Thyroid gland (tissue), 4 donors: ENCODE data around the gene BICRA. TPM values are rescaled to one million over a fixed set of nuclear protein-coding genes. Genes with fewer than 3 reads are reported as not detected.

Experiments used
- DNase-seq, 2 donors: peaks; one replicate each; pipeline ENCODE4 v3.0.0-alpha.2; 2019
- H3K27ac ChIP-seq, 3 donors: fragments of 200-600 bp; sonication (generic); 1 replicate in 2 of 3; 2 replicates in 1 of 3; pipeline ENCODE4 v1.5.1; 2016 to 2019; ENCODE audit warnings: mild to moderate bottlenecking in 1 of 3, moderate library complexity in 1 of 3
- H3K27me3 ChIP-seq: fragments of 200-600 bp; sonication (generic); one replicate; pipeline ENCODE4 v1.5.1; 2019
- H3K36me3 ChIP-seq, 2 donors: fragments of 200-600 bp; sonication (generic); one replicate each; pipeline ENCODE4 v1.5.1; 2016 to 2019
- H3K4me1 ChIP-seq, 2 donors: fragments of 200-600 bp; sonication (generic); one replicate each; pipeline ENCODE4 v1.5.1; 2017 to 2019
- H3K4me3 ChIP-seq, 3 donors: fragments of 200-600 bp; sonication (generic); replicated peaks in 1 of 3; 1 replicate in 2 of 3; 2 replicates in 1 of 3; pipeline ENCODE4 v1.5.1; 2016; ENCODE audit warnings: mild to moderate bottlenecking in 1 of 3
- H3K9me3 ChIP-seq: fragments of 200-600 bp; sonication (generic); one replicate; pipeline ENCODE4 v1.5.1; 2017
- POLR2A ChIP-seq, 2 donors: fragments of 450-650 bp; IDR thresholded peaks; one replicate each; pipeline ENCODE4 v1.6.1; 2017; ENCODE audit warnings: antibody characterized with exemption in 2 of 2, mild to moderate bottlenecking in 2 of 2, moderate library complexity in 1 of 2
- WGBS, 2 donors: methylation state at CpG; one replicate each; pipeline ENCODE4 v1.1.5; 2017; 5-methylcytosine and 5-hydroxymethylcytosine counted together
- intact Hi-C: fragments of 100-400 bp; cut with DNase I; formaldehyde crosslinking; loops from one replicate; pipeline ENCODE4 v1.15.1; 2023
- total RNA-seq, 4 donors: library from RNA; depleted of rRNA; stranded (reverse); fragments of >200 nt; gene quantifications; one replicate each; pipeline ENCODE4 v1.2.3, GENCODE V29; 2016
- TF ChIP-seq, protein P1 (sequence below), 6 experiments: fragments of 200-600 bp in 3 of 6; fragments of 450-650 bp in 3 of 6; sonication (generic) in 3 of 6; IDR thresholded peaks; one replicate each; pipeline ENCODE4 v1.5.1; 2016 to 2019; ENCODE audit warnings: antibody characterized with exemption in 6 of 6, mild to moderate bottlenecking in 2 of 6, inconsistent platforms in 1 of 6, moderate library complexity in 1 of 6

Gene BICRA
- total RNA-seq, 4 donors from 2014 or later, result 5.8 to 15.2 (median 13.2) TPM

DNA sequence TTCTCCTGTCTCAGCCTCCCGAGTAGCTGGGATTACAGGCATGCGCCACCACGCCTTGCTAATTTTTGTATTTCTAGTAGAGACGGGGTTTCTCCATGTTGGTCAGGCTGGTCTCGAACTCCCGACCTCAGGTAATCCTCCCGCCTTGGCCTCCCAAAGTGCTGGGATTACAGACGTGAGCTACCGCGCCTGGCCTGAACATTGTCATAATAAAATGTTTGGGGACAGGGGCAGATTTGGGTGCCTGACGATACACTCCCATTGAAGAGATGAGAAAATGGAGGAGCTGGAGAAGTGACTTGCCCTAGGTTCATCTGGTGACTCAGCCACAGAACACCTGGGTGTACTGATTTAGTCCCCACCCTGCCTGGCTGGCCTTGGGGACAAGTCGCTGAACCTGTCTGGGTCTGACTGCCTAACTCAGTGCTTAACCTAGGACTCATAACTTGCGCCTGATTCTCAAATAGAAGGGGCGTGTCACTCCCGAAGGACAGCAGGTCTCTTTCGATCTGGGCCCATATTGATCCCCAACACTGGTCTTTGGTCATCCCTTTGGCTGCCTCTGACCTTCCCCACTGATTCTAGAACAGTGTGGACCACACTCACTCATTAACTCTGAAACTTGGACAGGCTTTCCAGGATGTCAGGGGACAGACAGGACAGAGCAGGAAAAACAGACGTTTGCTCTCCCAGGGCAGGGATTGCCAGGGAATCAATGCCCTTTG lies 7.6 kb upstream of the BICRA start:
- H3K4me3 ChIP-seq, result peak overlapping the region in 1 of 3 donors; percentile 38
- H3K27ac ChIP-seq, result peak overlapping the region in 1 of 3 donors; percentile 69
- H3K36me3 ChIP-seq, result no peaks in the 10 kb centered on the region
- intact Hi-C loops, result loop anchor here (5.0 kb wide), 1 partner anchor 96 kb away; no protein-coding TSS in a partner anchor
- H3K27me3 ChIP-seq, result no peaks in the 10 kb centered on the region
- H3K9me3 ChIP-seq, result no peaks in the 10 kb centered on the region
- WGBS, 2 donors, result 78 to 84% methylated on average over 16 to 17 of the region's 17 CpGs
- peaks cover 0 to 4% of the 10 kb centered on the region in 2 donors for H3K4me1 ChIP-seq
- DNase-seq, result no peak
- TF ChIP-seq POLR2A (IDR thresholded peaks at IDR 0.05), result no peak
- TF ChIP-seq, protein P1, sequence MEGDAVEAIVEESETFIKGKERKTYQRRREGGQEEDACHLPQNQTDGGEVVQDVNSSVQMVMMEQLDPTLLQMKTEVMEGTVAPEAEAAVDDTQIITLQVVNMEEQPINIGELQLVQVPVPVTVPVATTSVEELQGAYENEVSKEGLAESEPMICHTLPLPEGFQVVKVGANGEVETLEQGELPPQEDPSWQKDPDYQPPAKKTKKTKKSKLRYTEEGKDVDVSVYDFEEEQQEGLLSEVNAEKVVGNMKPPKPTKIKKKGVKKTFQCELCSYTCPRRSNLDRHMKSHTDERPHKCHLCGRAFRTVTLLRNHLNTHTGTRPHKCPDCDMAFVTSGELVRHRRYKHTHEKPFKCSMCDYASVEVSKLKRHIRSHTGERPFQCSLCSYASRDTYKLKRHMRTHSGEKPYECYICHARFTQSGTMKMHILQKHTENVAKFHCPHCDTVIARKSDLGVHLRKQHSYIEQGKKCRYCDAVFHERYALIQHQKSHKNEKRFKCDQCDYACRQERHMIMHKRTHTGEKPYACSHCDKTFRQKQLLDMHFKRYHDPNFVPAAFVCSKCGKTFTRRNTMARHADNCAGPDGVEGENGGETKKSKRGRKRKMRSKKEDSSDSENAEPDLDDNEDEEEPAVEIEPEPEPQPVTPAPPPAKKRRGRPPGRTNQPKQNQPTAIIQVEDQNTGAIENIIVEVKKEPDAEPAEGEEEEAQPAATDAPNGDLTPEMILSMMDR (IDR thresholded peaks at IDR 0.05), result no peak

DNA sequence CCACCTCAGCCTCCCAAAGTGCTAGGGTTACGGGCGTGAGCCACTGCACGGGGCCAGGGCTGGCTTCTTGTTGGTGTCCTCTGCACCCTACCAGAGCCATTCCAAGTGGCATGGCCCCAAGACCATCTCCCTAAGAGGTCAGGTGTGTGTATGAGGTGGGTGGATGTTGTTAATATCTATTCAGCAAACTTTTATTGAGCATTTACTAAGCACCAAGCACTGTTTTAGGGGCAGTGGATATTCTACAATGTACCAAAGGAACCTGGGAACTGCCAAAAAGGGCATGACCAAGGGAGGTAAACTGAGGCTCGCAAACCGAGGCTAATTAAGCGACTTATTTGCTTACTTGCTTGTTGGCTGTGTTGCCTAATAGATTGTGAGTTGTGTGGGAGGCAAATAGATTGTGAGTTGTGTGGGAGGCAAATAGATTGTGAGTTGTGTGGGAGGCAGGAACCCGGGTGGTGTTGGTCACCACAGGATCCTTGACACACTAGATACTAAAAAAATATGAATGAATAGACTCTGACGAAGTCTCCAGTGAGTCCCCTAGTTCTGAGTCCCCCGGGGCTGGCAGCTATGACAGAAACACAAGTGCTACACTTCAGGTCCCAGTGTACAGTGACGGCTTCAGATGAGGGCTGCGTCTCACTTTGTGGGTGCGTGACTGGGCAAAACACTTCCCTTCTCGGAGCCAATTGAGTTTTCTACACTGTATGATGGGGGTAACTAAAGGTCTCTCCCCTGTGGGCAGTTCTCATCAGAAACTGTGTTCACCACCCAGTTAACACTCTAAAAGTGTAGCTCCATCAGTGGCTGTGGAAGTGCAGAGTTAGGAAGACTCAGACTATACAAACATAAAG lies 5.0 kb upstream of the BICRA start:
- Histone ChIP-seq H3K36me3 (no peaks in the 10 kb centered on the region), H3K27me3 (no peaks in the 10 kb centered on the region), H3K9me3 (no peaks in the 10 kb centered on the region), H3K4me1 (peaks cover 0 to 3% of the 10 kb centered on the region in 2 donors), H3K27ac (no peak overlapping the region), H3K4me3 (no peak overlapping the region)
- TF ChIP-seq, protein P1 (IDR thresholded peaks at IDR 0.05), result no peak
- no peak for TF ChIP-seq POLR2A (IDR thresholded peaks at IDR 0.05)
- DNase-seq, result no peak
- intact Hi-C loops, result loop anchor here (5.0 kb wide), 1 partner anchor 93 kb away; no protein-coding TSS in a partner anchor
- 48 to 56% methylated on average over 11 to 12 of the region's 13 CpGs for WGBS, 2 donors

DNA sequence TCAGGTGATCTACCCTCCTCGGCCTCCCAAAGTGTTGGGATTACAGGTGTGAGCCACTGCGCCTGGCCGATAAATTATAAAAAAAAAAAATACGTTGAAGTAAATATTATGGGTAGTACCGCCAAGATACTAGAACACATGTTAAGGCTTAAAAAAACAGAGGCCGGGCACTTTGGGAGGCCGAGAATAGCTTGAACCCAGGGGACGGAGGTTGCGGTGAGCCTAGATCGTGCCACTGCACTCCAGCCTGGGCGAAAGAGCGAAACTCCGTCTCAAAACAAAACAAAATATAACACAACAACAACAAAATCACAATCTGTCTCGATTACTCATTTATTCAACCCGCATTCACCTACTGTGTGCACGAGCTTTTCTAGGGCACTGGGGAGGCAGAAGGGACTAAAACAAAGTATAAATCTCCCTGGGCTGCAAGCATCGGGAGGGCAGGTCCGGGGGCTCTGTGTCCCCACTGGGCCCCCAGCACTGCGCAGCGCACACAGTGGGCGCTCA lies 1.3 kb upstream of the BICRA start:
- Histone ChIP-seq H3K36me3 (no peaks in the 10 kb centered on the region), H3K4me1 (peaks cover 14 to 17% of the 10 kb centered on the region in 2 donors), H3K27ac (peak overlapping the region; percentile 83 to 96 (median 92)), H3K4me3 (peak overlapping the region; percentile 44 to 98 (median 95)), H3K9me3 (no peaks in the 10 kb centered on the region), H3K27me3 (no peaks in the 10 kb centered on the region)
- WGBS, 2 donors, result 33 to 36% methylated on average over 21 of the region's 21 CpGs
- DNase-seq, result no peak
- intact Hi-C loops, result no loop called here
- no peak for TF ChIP-seq POLR2A (IDR thresholded peaks at IDR 0.05)
- TF ChIP-seq, protein P1 (IDR thresholded peaks at IDR 0.05), result peak in 1 of 6 experiments; percentile 30

DNA sequence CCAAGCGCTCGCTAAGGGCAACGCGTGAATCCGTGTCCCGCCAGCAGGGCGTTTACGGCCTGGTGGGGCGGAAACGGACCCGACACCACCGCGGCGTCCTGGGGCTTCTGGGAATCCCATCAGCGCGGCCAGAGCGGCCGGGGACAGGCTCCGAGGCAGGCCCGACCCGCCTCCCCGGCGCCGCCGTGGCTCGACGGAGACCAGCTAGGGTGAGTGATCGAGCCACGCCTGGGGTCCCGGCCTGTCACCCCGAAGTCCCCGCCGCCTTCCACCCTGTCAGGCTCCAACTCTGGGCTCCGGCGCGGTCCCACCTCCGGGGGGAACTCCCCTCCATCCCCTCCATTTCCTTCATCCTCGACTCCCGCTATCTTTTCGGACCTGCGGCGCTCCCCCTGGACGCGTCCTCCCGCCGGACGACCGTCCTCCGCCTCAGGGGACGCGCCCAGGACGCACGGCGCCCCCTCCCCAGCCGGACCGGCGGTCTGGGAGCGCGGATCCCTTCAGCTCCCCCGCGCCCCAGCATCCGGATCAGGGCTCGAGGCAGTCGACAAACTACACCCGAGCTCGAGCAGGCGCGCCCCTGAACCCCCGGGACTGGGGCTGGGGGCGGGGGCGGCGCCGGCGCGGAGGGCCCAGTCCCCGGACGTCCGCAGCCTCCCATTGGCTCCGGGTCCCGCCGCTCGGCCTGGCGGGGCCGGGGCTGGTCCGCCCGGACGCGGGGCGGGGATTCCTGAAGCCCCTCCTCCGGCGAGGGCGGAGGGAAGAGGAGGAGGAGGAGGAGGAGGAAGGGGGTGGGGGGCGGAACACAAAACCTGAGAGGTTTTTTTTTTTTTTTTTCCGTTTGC lies 638 bp upstream of the BICRA start:
- Histone ChIP-seq H3K27me3 (no peaks in the 10 kb centered on the region), H3K4me1 (peaks cover 15 to 23% of the 10 kb centered on the region in 2 donors), H3K9me3 (no peaks in the 10 kb centered on the region), H3K27ac (peak overlapping the region; percentile 83 to 96 (median 92)), H3K4me3 (peak overlapping the region; percentile 44 to 98 (median 95)), H3K36me3 (no peaks in the 10 kb centered on the region)
- intact Hi-C loops, result no loop called here
- TF ChIP-seq, protein P1 (IDR thresholded peaks at IDR 0.05), result peak in 3 of 6 experiments; percentile 10 to 27 (median 20)
- TF ChIP-seq POLR2A (IDR thresholded peaks at IDR 0.05), result peak in 1 of 2 donors; percentile 83
- peak; percentile 94 to 95 for DNase-seq
- WGBS, 2 donors, result 1% methylated on average over 37 to 44 of the region's 94 CpGs
